GM12873 (cell line): Measurements from ENCODE around the gene CBX8.

Experiments
- CTCF ChIP-seq: IDR thresholded peaks from 2 replicates; pipeline ENCODE4 v1.5.1; 2012; ENCODE audit warnings: low read depth, mild to moderate bottlenecking, moderate library complexity, low read length, control low read depth; ENCODE audit not compliant: insufficient read depth; ENCODE audit errors: missing control alignments

Gene CBX8

DNA sequence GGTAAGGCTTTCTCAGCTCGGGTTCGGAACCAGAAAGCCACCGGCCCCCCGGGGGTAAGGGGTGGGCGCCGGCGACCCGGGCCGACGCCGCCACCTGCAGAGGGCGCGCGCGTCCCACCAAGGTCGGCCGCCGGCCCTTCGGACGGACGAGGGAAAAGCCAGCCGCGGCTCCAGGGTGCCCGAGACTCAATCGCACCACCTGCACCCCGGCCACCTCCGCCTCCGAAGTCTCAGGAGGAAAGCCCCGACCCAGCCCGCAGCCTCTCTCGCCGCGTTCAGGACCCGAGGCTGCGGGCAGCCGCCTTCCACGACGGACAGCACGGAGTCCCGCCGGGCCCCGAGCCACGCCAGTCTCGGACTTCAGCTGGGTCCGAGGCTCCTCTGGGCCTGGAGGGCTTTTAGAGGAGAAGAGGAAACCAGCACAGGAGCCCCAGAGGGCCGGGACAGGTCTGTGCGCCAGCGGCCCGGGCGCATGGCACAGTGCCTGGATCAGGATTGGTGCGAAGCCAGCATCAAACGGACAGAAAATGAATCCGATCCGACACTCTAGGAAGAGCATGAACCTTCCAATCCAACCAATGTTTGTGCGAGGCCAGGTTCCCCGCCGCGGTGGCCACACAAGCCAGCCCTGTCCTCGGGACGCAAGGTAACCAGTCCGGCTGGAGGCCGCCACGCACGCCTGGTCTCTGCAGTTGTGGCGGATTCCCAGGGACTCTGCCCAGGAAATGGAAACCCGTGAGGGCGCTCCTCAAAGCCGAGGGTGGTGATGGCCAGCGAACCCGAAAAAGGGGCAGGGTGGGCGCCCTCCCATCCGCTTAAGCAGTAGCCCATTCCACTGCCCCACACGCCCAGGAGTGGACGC, 6.7 kb downstream of the CBX8 start:
- peak; percentile 63 for TF ChIP-seq CTCF

GRCh38 chr17:79788989-79789942, 7.6 kb downstream of the CBX8 start:
- TF ChIP-seq CTCF, result no peak

GRCh38 chr17:79788455-79788854, 8.4 kb downstream of the CBX8 start:
- TF ChIP-seq CTCF, result no peak

- no peak for TF ChIP-seq CTCF
Observed at GRCh38 chr17:79786930-79787643, 9.8 kb downstream of the CBX8 start.

GRCh38 chr17:79785900-79786810, 10.7 kb downstream of the CBX8 start:
- TF ChIP-seq CTCF, result no peak

- TF ChIP-seq CTCF, result no peak
Observed at GRCh38 chr17:79785017-79785899, 11.6 kb downstream of the CBX8 start.
